ENCODE results near the gene EXOG.

DNA sequence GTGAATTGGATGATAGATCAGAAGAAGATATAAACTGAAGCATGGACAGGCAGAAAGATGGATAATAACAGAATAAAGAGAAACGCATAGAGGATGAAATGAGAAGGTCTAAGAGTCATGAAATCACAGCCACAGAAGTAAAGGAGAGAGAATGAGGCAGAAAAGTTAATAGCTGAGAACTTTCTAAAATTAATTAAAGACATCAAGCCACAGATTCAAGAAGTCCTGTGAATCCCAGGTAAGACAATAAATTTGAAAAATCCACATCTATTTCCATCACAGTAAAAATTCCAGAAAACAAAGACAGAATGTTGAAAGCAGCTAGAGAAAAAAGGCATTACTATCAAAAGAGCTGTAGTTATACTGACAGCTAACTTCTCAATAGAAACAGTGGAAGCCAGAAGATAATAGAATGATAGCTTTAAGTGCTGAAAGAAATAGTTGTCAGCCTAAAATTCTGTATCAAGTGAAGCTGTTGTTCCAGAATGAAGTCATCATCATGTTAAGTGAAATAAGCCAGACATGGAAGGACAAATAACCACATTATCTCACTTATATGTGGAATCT, 30.5 kb upstream of the EXOG start:
- TF ChIP-seq ZNF8 (CRISPR knock-in tag; IDR thresholded peaks at IDR 0.05) (no peak), ISL1 (CRISPR knock-in tag; IDR thresholded peaks at IDR 0.05) (no peak), ZFP3 (CRISPR knock-in tag; IDR thresholded peaks at IDR 0.05) (no peak)

Measured in SK-N-SH treated with all-trans-retinoic acid at 6 μM for 48 hours (cell line).